SU-DHL-6 (cell line): ENCODE measurements around the gene DSC2.

Experiments used
- CTCF ChIP-seq: fragments of 200-600 bp; sonication (generic); IDR thresholded peaks from one replicate; pipeline ENCODE4 v1.5.1; 2017; ENCODE audit warnings: antibody characterized with exemption, mild to moderate bottlenecking, low read length, moderate library complexity; ENCODE audit not compliant: insufficient read depth, poor library complexity, severe bottlenecking
- EZH2phosphoT487 ChIP-seq: fragments of 200-600 bp; sonication (generic), shearing (Covaris generic); conservative IDR thresholded peaks from 2 replicates; pipeline ENCODE4 v1.6.1; 2018; ENCODE audit warnings: mild to moderate bottlenecking, antibody characterized with exemption, low read length, moderate library complexity, mixed read lengths

- TF ChIP-seq CTCF (no peak), EZH2phosphoT487 (no peak)
Observed at GRCh38 chr18:31143025-31143424, 40.8 kb upstream of the DSC2 start.
